Right lobe of liver (tissue), 4 donors: ENCODE measurements around the gene SPTLC3.

Experiments used
- CTCF ChIP-seq, 4 donors: fragments of 200-600 bp in 3 of 4; fragments of 450-650 bp in 1 of 4; IDR thresholded peaks; one replicate each; pipeline versions ENCODE4 v1.5.1 to v1.8.0; 2016 to 2022; ENCODE audit warnings: antibody characterized with exemption in 4 of 4, mild to moderate bottlenecking in 2 of 4
- POLR2A ChIP-seq: fragments of 450-650 bp; IDR thresholded peaks from one replicate; pipeline ENCODE4 v1.6.1; 2017; ENCODE audit warnings: antibody characterized with exemption, mild to moderate bottlenecking
- donor health status: DM: no; HTN: no; CAD: no.
- donor health status: DM: no; HTN: no; CAD: no.
- donor health status: DM: no; HTN: yes; CAD: no.

- TF ChIP-seq POLR2A: no peak
- no peak for TF ChIP-seq CTCF (IDR thresholded peaks at IDR 0.05)
Measured at GRCh38 chr20:13081877-13082276, 73.1 kb downstream of the SPTLC3 start.
